B cell (primary cell): ENCODE data around the gene RING1. TPM values are rescaled to one million over a fixed set of nuclear protein-coding genes. Genes with fewer than 3 reads are reported as not detected.

Experiments used
- ATAC-seq: fragments of 200-7000 bp; cut with Tn5 transposase; one replicate; pipeline ENCODE4 v1.10.0; 2021; ENCODE audit warnings: low read depth, mild to moderate bottlenecking, moderate number of reproducible peaks, moderate library complexity
- CTCF ChIA-PET: fragments of 350-600 bp; sonication (Branson Sonifier 250); formaldehyde crosslinking; loops from one replicate; lab custom pipeline; 2021; ENCODE audit warnings: antibody characterized with exemption, inconsistent platforms; lab: Charles Lee
- POLR2A ChIA-PET: fragments of 350-600 bp; sonication (Branson Sonifier 250); formaldehyde crosslinking; loops from one replicate; lab custom pipeline; 2021; ENCODE audit warnings: antibody characterized with exemption; lab: Charles Lee
- DNase-seq: peaks from one replicate; pipeline ENCODE4 v3.0.0; 2013
- H2AFZ ChIP-seq: 2 replicates; pipeline ENCODE4 v1.6.1; 2012; ENCODE audit warnings: mild to moderate bottlenecking, low read depth, low read length; ENCODE audit not compliant: insufficient read depth, poor library complexity, severe bottlenecking
- H3K27ac ChIP-seq, 2 donors: 1 replicate in 1 of 2; 2 replicates in 1 of 2; pipeline ENCODE4 v1.5.1; 2012 to 2013; ENCODE audit warnings: low read length in 2 of 2, mild to moderate bottlenecking in 2 of 2, moderate library complexity in 1 of 2
- H3K27me3 ChIP-seq, 4 experiments: fragments of 200-600 bp in 1 of 4; sonication (generic) in 1 of 4; replicated peaks in 1 of 4; 1 replicate in 2 of 4; 2 replicates in 2 of 4; pipeline versions ENCODE4 v1.6.1 to v1.7.0; 2013 to 2016; ENCODE audit warnings: low read length in 3 of 4, mild to moderate bottlenecking in 2 of 4, mixed read lengths in 1 of 4, moderate library complexity in 1 of 4; ENCODE audit not compliant: insufficient read depth in 4 of 4, control insufficient read depth in 3 of 4; ENCODE audit errors: control extremely low read depth in 1 of 4
- H3K36me3 ChIP-seq, 2 experiments: replicated peaks in 1 of 2; 1 replicate in 1 of 2; 2 replicates in 1 of 2; pipeline versions ENCODE4 v1.6.1 to v1.7.1; 2013; ENCODE audit warnings: low read length in 1 of 2; ENCODE audit not compliant: insufficient read depth in 2 of 2, control insufficient read depth in 1 of 2; ENCODE audit errors: control extremely low read depth in 1 of 2, extremely low read depth in 1 of 2
- H3K4me1 ChIP-seq, 2 donors: fragments of 200-600 bp in 1 of 2; sonication (generic) in 1 of 2; 1 replicate in 1 of 2; 2 replicates in 1 of 2; pipeline versions ENCODE4 v1.5.1 to v1.6.1; 2013 to 2017; ENCODE audit warnings: low read length in 2 of 2; ENCODE audit not compliant: control insufficient read depth in 2 of 2, insufficient read depth in 2 of 2
- H3K4me2 ChIP-seq: replicated peaks from 2 replicates; pipeline ENCODE3; 2012; ENCODE audit warnings: mild to moderate bottlenecking, low read depth, low read length; ENCODE audit not compliant: poor library complexity, severe bottlenecking
- H3K4me3 ChIP-seq, 5 experiments: fragments of 200-600 bp in 1 of 5; sonication (generic) in 1 of 5; 1 replicate in 3 of 5; 2 replicates in 2 of 5; pipeline versions ENCODE4 v1.5.1 to v1.7.0; 2011 to 2016; ENCODE audit warnings: low read length in 4 of 5, mild to moderate bottlenecking in 4 of 5, low read depth in 2 of 5, control low read depth in 1 of 5, moderate library complexity in 1 of 5; ENCODE audit not compliant: insufficient read depth in 1 of 5; ENCODE audit errors: control extremely low read depth in 1 of 5, extremely low read depth in 1 of 5
- H3K79me2 ChIP-seq: fragments of 200-600 bp; sonication (generic); one replicate; pipeline ENCODE4 v1.6.0; 2016; ENCODE audit warnings: low read length; ENCODE audit not compliant: control insufficient read depth, insufficient read depth
- H3K9ac ChIP-seq: fragments of 200-600 bp; sonication (generic); 2 replicates; pipeline ENCODE4 v1.6.1; 2017; ENCODE audit warnings: mild to moderate bottlenecking, low read length, moderate library complexity
- H3K9me3 ChIP-seq, 3 donors: one replicate each; pipeline versions ENCODE4 v1.6.1 to v1.7.1; 2013; ENCODE audit warnings: low read length in 2 of 3; ENCODE audit not compliant: control insufficient read depth in 2 of 3, insufficient read depth in 1 of 3; ENCODE audit errors: control extremely low read depth in 1 of 3
- H4K20me1 ChIP-seq: 2 replicates; pipeline ENCODE4 v1.6.0; 2012; ENCODE audit warnings: mild to moderate bottlenecking, low read length; ENCODE audit not compliant: insufficient read depth, control insufficient read depth, poor library complexity, severe bottlenecking
- H3K27ac Mint-ChIP-seq: one replicate; pipeline ENCODE4 v1.8.0; 2021; ENCODE audit warnings: mixed read lengths
- H3K27me3 Mint-ChIP-seq: one replicate; pipeline ENCODE4 v1.8.0; 2021; ENCODE audit warnings: mixed read lengths
- H3K4me1 Mint-ChIP-seq: one replicate; pipeline ENCODE4 v1.8.0; 2021; ENCODE audit warnings: mixed read lengths
- H3K4me3 Mint-ChIP-seq: one replicate; pipeline ENCODE4 v1.8.0; 2021; ENCODE audit warnings: mixed read lengths
- H3K9me3 Mint-ChIP-seq: one replicate; pipeline ENCODE4 v1.8.0; 2022; ENCODE audit warnings: mixed read lengths; ENCODE audit not compliant: insufficient read depth
- CTCF ChIP-seq: fragments of 200-600 bp; IDR thresholded peaks from one replicate; pipeline ENCODE4 v1.8.0; 2022; ENCODE audit warnings: antibody characterized with exemption, mild to moderate bottlenecking
- EZH2 ChIP-seq: IDR thresholded peaks from 2 replicates; pipeline ENCODE4 v1.6.1; 2012; ENCODE audit warnings: borderline replicate concordance, low read depth, mild to moderate bottlenecking, moderate library complexity, low read length; ENCODE audit not compliant: insufficient read depth, poor library complexity, severe bottlenecking
- WGBS: methylation state at CpG from one replicate; pipeline ENCODE4 v1.1.5; 2013; ENCODE audit warnings: missing lambda C conversion rate; ENCODE audit not compliant: insufficient coverage; 5-methylcytosine and 5-hydroxymethylcytosine counted together
- intact Hi-C: fragments of 100-400 bp; cut with micrococcal nuclease; formaldehyde crosslinking; loops from one replicate; pipeline ENCODE4 v1.10.0; 2022
- polyA plus RNA-seq: library from polyadenylated mRNA; depleted of rRNA; stranded (reverse); fragments of >200 nt; gene quantifications from 2 replicates; pipeline ENCODE4 v1.2.3, GENCODE V29; 2012
- total RNA-seq, 2 donors: library from RNA; stranded (reverse); fragments of 120-200 nt in 1 of 2; gene quantifications; 1 replicate in 1 of 2; 2 replicates in 1 of 2; pipeline versions ENCODE4 v1.2.3 to v1.2.4, GENCODE V29; 2013 to 2022

The RING1 gene
- total and polyA plus RNA-seq, 2 donors (not counting 1 experiment from before 2014, with no cell fraction given), result 37.1 to 44.2 TPM

- Mint-ChIP-seq H3K27ac (peak overlapping the region; percentile 97), H3K9me3 (no peaks in the 10 kb centered on the region), H3K4me1 (peaks cover 31% of the 10 kb centered on the region), H3K4me3 (peak overlapping the region; percentile 97), H3K27me3 (peaks cover 4% of the 10 kb centered on the region)
- intact Hi-C loops, result loop anchor here (1.0 to 10.0 kb wide), 10 partner anchors 21 to 355 kb away; partner anchors contain the start of genes HLA-DMB, HSD17B8, KIFC1 and PFDN6
- no peak for ATAC-seq
- no peak for TF ChIP-seq EZH2
- TF ChIP-seq CTCF, result no peak
- Histone ChIP-seq H3K4me2 (peak overlapping the region; percentile 98), H3K27me3 (peaks cover 0 to 4% (median 0%) of the 10 kb centered on the region in 4 experiments), H2AFZ (peak overlapping the region; percentile 87), H3K9me3 (no peaks in the 10 kb centered on the region), H3K9ac (peak overlapping the region; percentile 76), H3K36me3 (peaks cover 0 to 9% of the 10 kb centered on the region in 2 experiments), H3K4me1 (peaks cover 12 to 24% of the 10 kb centered on the region in 2 donors), H3K79me2 (peaks cover 9% of the 10 kb centered on the region), H4K20me1 (no peaks in the 10 kb centered on the region), H3K4me3 (peak overlapping the region; percentile 63 to 84 (median 75)), H3K27ac (peak overlapping the region; percentile 75 to 88)
- DNase-seq, result no peak
- ChIA-PET CTCF (interaction anchor here (0.6 to 6.0 kb wide), 18 partner anchors 8 to 305 kb away, joined by 3 to 80 read pairs (median 8); partner anchors contain the start of genes B3GALT4, PFDN6, RPS18 and VPS52), POLR2A (interaction anchor here (0.6 to 1.8 kb wide), 8 partner anchors 22 to 405 kb away, joined by 3 to 13 read pairs (median 4); partner anchors contain the start of genes B3GALT4, RING1, RPS18 and VPS52)
- WGBS, result 22% methylated on average over 14 of the region's 15 CpGs
These were observed 41.7 kb downstream of the RING1 start for GRCh38 chr6:33249732-33250630.
